PC-3 (cell line): ENCODE results near the gene TMEM87B.

Experiments used
- CTCF ChIP-seq: fragments of 300-600 bp; sonication (generic); conservative IDR thresholded peaks from 2 replicates; pipeline ENCODE4 v1.5.1; 2017; ENCODE audit warnings: antibody characterized with exemption, low read depth, mild to moderate bottlenecking, low read length
- EZH2 ChIP-seq: fragments of 300-600 bp; sonication (generic); IDR thresholded peaks from one replicate; pipeline ENCODE4 v1.6.1; 2017; ENCODE audit warnings: antibody characterized with exemption, mild to moderate bottlenecking, low read length; ENCODE audit not compliant: unreplicated experiment
- EZH2phosphoT487 ChIP-seq: fragments of 300-600 bp; sonication (generic); IDR thresholded peaks from 2 replicates; pipeline ENCODE4 v1.6.1; 2018; ENCODE audit warnings: mild to moderate bottlenecking, antibody characterized with exemption, low read length, borderline replicate concordance

GRCh38 chr2:112032689-112033465 is 22.2 kb upstream of the TMEM87B start:
- peak; percentile 26; the same call in 1 of the 2 replicates for TF ChIP-seq CTCF
- TF ChIP-seq EZH2phosphoT487: no peak
- TF ChIP-seq EZH2: no peak
